ENCODE results near the gene GLP1R. TPM values are rescaled to one million over a fixed set of nuclear protein-coding genes. Genes with fewer than 3 reads are reported as not detected.

GLP1R gene
- total RNA-seq, 1 experiment from 2014 or later, result not detected

DNA sequence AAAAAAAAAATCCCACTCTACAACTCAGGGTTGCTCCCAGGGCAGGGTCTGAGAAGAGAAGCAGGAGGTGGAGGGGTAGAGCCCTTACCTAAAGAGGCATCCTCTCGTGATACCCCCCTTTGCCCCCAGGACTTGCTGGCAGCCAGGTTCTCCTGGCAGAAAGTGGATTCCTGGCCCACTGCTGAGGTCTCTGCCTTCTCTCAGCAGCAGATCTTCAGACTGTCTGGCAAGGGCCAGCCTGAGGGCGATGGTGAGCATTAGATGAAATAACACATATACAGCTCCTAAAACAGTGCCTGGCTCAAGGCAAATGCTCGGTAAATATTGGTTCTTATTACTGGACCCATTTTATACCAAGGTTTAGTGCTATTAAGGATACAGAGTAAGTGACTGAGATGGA, 4.8 kb upstream of the GLP1R start:
- Histone ChIP-seq H3K9ac (ENCODE audit: low read length) (no peak overlapping the region), H3K9me3 (ENCODE audit: low read length) (no peaks in the 10 kb centered on the region), H2AFZ (ENCODE audit: low read length) (no peak overlapping the region), H3K4me2 (ENCODE audit: low read length) (no peak overlapping the region), H4K20me1 (ENCODE audit: low read length) (no peaks in the 10 kb centered on the region), H3K79me2 (ENCODE audit: low read length) (no peaks in the 10 kb centered on the region), H3K4me1 (ENCODE audit: insufficient read depth, low read length) (no peaks in the 10 kb centered on the region), H3K27ac (ENCODE audit: low read length) (no peak overlapping the region), H3K4me3 (ENCODE audit: low read length) (no peak overlapping the region), H3K9me2 (replicated peaks; ENCODE audit: low read length) (no peaks in the 10 kb centered on the region), H3K27me3 (ENCODE audit: low read length) (peaks cover 54% of the 10 kb centered on the region), H3F3A (ENCODE audit: low read length, unreplicated experiment) (no peaks in the 10 kb centered on the region), H3K36me3 (ENCODE audit: low read depth, low read length) (no peaks in the 10 kb centered on the region)
- ATAC-seq, result no peak
- DNase-seq, result no peak
- no TSS peak for BruUV-seq (replicated peaks)
- TF ChIP-seq EZH2phosphoT487 (IDR thresholded peaks at IDR 0.05; ENCODE audit: borderline replicate concordance, low read length), result no peak
- TF ChIP-seq, protein P1, sequence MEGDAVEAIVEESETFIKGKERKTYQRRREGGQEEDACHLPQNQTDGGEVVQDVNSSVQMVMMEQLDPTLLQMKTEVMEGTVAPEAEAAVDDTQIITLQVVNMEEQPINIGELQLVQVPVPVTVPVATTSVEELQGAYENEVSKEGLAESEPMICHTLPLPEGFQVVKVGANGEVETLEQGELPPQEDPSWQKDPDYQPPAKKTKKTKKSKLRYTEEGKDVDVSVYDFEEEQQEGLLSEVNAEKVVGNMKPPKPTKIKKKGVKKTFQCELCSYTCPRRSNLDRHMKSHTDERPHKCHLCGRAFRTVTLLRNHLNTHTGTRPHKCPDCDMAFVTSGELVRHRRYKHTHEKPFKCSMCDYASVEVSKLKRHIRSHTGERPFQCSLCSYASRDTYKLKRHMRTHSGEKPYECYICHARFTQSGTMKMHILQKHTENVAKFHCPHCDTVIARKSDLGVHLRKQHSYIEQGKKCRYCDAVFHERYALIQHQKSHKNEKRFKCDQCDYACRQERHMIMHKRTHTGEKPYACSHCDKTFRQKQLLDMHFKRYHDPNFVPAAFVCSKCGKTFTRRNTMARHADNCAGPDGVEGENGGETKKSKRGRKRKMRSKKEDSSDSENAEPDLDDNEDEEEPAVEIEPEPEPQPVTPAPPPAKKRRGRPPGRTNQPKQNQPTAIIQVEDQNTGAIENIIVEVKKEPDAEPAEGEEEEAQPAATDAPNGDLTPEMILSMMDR (conservative IDR thresholded peaks at IDR 0.05; ENCODE audit: low read depth, low read length), result no peak
- no peak for TF ChIP-seq EZH2 (IDR thresholded peaks at IDR 0.05; ENCODE audit: low read length, unreplicated experiment)
- POLR2A ChIA-PET (ENCODE audit: unreplicated experiment), result no interaction called here
- CTCF ChIA-PET, result no interaction called here
- intact Hi-C loops (cut with micrococcal nuclease), result no loop called here

DNA sequence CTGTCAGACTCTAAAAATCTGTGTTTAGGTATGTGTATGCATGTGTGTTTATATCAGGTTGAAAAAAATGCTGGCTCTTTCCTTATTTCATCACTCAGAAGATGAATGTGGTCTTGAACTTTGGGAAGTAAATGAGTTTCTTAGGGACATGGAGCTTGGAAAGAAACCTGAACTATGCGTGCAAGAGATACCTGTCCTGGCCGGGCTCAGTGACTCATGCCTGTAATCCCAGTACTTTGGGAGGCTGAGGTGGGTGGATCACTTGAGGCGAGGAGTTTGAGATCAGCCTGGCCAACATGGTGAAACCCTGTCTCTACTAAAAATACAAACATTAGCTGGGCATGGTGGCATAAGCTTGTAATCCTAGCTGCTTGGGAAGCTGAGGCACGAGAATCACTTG, 4.4 kb upstream of the GLP1R start:
- no TSS peak for BruUV-seq (replicated peaks)

More for the DNA sequence above, 4.4 kb upstream of the GLP1R start:
- no peaks in the 10 kb centered on the region for H3K9me3 ChIP-seq (ENCODE audit: low read length)
- H4K20me1 ChIP-seq (ENCODE audit: low read length), result no peaks in the 10 kb centered on the region
- no peak overlapping the region for H3K27ac ChIP-seq (ENCODE audit: low read length)
- H3K4me1 ChIP-seq (ENCODE audit: insufficient read depth, low read length), result no peaks in the 10 kb centered on the region
- no peak overlapping the region for H3K9ac ChIP-seq (ENCODE audit: low read length)
- no peaks in the 10 kb centered on the region for H3K36me3 ChIP-seq (ENCODE audit: low read depth, low read length)
- no peak overlapping the region for H2AFZ ChIP-seq (ENCODE audit: low read length)
- TF ChIP-seq EZH2 (IDR thresholded peaks at IDR 0.05; ENCODE audit: low read length, unreplicated experiment) (no peak), EZH2phosphoT487 (IDR thresholded peaks at IDR 0.05; ENCODE audit: borderline replicate concordance, low read length) (no peak)
- TF ChIP-seq, protein P1 (conservative IDR thresholded peaks at IDR 0.05; ENCODE audit: low read depth, low read length), result no peak
- POLR2A ChIA-PET (ENCODE audit: unreplicated experiment), result no interaction called here
- no peaks in the 10 kb centered on the region for H3K79me2 ChIP-seq (ENCODE audit: low read length)
- H3F3A ChIP-seq (ENCODE audit: low read length, unreplicated experiment), result no peaks in the 10 kb centered on the region
- no peak overlapping the region for H3K4me3 ChIP-seq (ENCODE audit: low read length)
- peaks cover 50% of the 10 kb centered on the region for H3K27me3 ChIP-seq (ENCODE audit: low read length)
- CTCF ChIA-PET, result no interaction called here
- ATAC-seq, result no peak
- intact Hi-C loops (cut with micrococcal nuclease), result no loop called here
- DNase-seq, result peak; percentile 7
- H3K4me2 ChIP-seq (ENCODE audit: low read length), result no peak overlapping the region
- H3K9me2 ChIP-seq (replicated peaks; ENCODE audit: low read length), result no peaks in the 10 kb centered on the region
